Measurements from ENCODE around the gene NTN4. TPM values are rescaled to one million over a fixed set of nuclear protein-coding genes. Genes with fewer than 3 reads are reported as not detected.

Gene NTN4
- total RNA-seq, 1 experiment from 2014 or later, result 0.17 TPM

DNA sequence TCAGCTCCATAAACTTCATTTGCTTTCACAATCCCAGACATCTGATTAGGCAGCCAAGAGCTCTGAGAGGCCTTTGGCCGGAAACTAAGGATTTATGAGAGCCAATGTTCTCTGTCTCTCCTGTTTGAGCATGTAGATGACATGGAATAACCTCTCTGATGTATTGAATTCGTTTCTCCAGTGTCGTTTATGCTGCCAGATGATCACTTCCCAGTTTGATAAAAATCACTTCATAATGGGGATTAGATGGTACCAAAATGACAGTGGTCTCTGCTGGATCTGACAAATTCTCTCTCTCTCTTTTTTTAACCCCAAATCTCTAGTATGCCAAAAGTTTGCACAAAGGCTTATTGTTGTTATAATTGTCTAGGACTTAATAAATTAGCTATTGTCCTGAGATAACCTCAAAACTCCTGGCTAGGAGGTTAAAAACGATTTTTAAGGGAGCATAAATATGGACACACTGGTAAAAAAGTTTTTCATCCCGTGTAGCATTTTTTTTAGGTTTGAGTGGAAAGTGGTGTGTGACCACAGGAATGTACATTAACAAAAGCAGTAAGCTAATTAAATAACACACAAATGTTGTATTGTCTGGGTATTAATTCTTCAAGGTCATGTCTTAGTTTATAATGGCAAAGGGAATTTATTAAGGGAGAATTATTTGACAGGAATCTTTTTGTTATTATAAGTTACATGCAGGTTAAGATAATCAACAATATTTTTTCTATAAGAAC lies 156.7 kb downstream of the NTN4 start:
- TF ChIP-seq CTCF (conservative IDR thresholded peaks at IDR 0.05), result no peak
- no peak overlapping the region for H2BK120ac ChIP-seq (ENCODE audit: low read depth, low read length, poor library complexity, severe bottlenecking)
- Mint-ChIP-seq H3K9me3 (no peaks in the 10 kb centered on the region), H3K36me3 (ENCODE audit: insufficient read depth in 1 of 3, low read depth in 3 of 3) (peaks cover 0 to 11% (median 5%) of the 10 kb centered on the region in 3 experiments; a peak in 3 of 7 replicates), H3K4me1 (no peaks in the 10 kb centered on the region), H3K27ac (no peak overlapping the region), H3K4me3 (no peak overlapping the region), H3K27me3 (ENCODE audit: low read depth) (no peaks in the 10 kb centered on the region)
- no peaks in the 10 kb centered on the region for H4K20me1 ChIP-seq (ENCODE audit: control insufficient read depth, insufficient read depth, insufficient read length)
- no peaks in the 10 kb centered on the region for H3K4me1 ChIP-seq (ENCODE audit: insufficient read depth, low read length)
- no peak overlapping the region for H3K27ac ChIP-seq (ENCODE audit: insufficient read length, low read depth, low read length)
- H3K79me2 ChIP-seq (ENCODE audit: insufficient read depth, low read length), result no peaks in the 10 kb centered on the region
- no peak overlapping the region for H2BK12ac ChIP-seq (ENCODE audit: insufficient read length, low read depth, low read length)
- H2BK15ac ChIP-seq (ENCODE audit: low read depth, low read length), result no peak overlapping the region
- H3K23ac ChIP-seq (ENCODE audit: insufficient read length, low read depth, low read length), result no peak overlapping the region
- no peak for DNase-seq
- no CpG with 5 or more reads among the region's 5 CpGs for WGBS (ENCODE audit: extremely low coverage, insufficient read length, low lambda C conversion rate)
- no peak overlapping the region for H4K8ac ChIP-seq (replicated peaks; ENCODE audit: insufficient read length, low read depth, low read length)
- no peaks in the 10 kb centered on the region for H3K79me1 ChIP-seq (ENCODE audit: insufficient read depth, low read depth, low read length, poor library complexity, severe bottlenecking)
- no peak overlapping the region for H2AK5ac ChIP-seq (ENCODE audit: insufficient read length, low read length)
- no peak overlapping the region for H4K91ac ChIP-seq (ENCODE audit: insufficient read length, low read depth, low read length)
- H2BK20ac ChIP-seq (ENCODE audit: low read depth, low read length, poor library complexity, severe bottlenecking), result no peak overlapping the region
- H4K5ac ChIP-seq (ENCODE audit: insufficient read length, low read depth, low read length), result no peak overlapping the region
- no peak overlapping the region for H3T11ph ChIP-seq (ENCODE audit: low read length)
- H3K18ac ChIP-seq (ENCODE audit: insufficient read length, low read depth, low read length), result no peak overlapping the region
- H3K56ac ChIP-seq (ENCODE audit: insufficient read length, low read depth, low read length), result no peak overlapping the region
- no peak overlapping the region for H2BK5ac ChIP-seq (ENCODE audit: insufficient read length, low read length)
- no peak overlapping the region for H2AFZ ChIP-seq (ENCODE audit: low read length)
- no peak overlapping the region for H3K4ac ChIP-seq (ENCODE audit: low read depth, low read length)
- no peaks in the 10 kb centered on the region for H3K27me3 ChIP-seq (ENCODE audit: insufficient read depth, low read length)
- no peaks in the 10 kb centered on the region for H3K23me2 ChIP-seq (ENCODE audit: insufficient read length, low read depth, low read length, poor library complexity, severe bottlenecking)
- H3K9me3 ChIP-seq (ENCODE audit: control insufficient read depth, low read depth, low read length), result no peaks in the 10 kb centered on the region
- no peak overlapping the region for H3K4me2 ChIP-seq (ENCODE audit: insufficient read depth, insufficient read length, low read length)
- no peak overlapping the region for H3K14ac ChIP-seq (ENCODE audit: insufficient read depth, low read length)
- no peak overlapping the region for H3K9ac ChIP-seq (ENCODE audit: extremely low read depth, insufficient read length, low read length)
